ENCODE results near the gene RCCD1. TPM values are rescaled to one million over a fixed set of nuclear protein-coding genes. Genes with fewer than 3 reads are reported as not detected.
A peak's percentile ranks its signal among the peaks of the same experiment; 100 is the strongest.
"Not testable (repeated sequence)": the region's sequence is repeated elsewhere in the genome, so short reads cannot be mapped to it uniquely, and the experiment has no call there.

The RCCD1 gene
- total and polyA plus RNA-seq, 7 donors = 4.4 to 7.6 (median 6.0) TPM

DNA sequence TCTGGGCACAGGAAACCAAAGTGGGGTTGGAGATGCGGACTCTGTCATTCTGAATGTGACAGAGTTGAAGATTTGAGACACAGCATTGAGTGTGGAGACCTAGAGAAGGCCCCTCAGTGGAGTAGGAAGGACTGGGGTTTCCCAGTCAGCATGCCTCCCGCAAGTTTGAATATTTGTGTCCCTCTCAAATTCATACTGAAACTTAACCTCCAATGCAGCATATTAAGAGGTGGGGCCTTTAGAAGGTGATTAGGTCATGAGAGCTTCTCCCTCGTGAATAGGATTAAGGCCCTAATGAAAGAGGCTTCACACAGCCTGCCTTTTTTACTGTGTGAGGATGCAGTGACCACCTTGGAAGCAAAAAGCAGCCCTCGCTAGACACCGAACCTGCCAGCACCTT, 30.3 kb upstream of the RCCD1 start:
- Histone ChIP-seq H3K36me3 (ENCODE audit: insufficient read depth in 1 of 2, low read depth in 1 of 2) (peaks cover 0 to 39% of the 10 kb centered on the region in 2 donors), H3K4me1 (peaks cover 7% of the 10 kb centered on the region), H3K9me3 (no peaks in the 10 kb centered on the region), H3K27ac (no peak overlapping the region), H3K4me3 (no peak overlapping the region), H3K27me3 (ENCODE audit: insufficient read depth in 3 of 3, low read length in 2 of 3) (no peaks in the 10 kb centered on the region)
- 86 to 88% (median 86%) methylated on average over 5 of the region's 5 CpGs for WGBS, 3 donors
- intact Hi-C loops (cut with DNase I) = no loop called here
- ATAC-seq (no peak), DNase-seq (no peak)
- TF ChIP-seq, protein P1, sequence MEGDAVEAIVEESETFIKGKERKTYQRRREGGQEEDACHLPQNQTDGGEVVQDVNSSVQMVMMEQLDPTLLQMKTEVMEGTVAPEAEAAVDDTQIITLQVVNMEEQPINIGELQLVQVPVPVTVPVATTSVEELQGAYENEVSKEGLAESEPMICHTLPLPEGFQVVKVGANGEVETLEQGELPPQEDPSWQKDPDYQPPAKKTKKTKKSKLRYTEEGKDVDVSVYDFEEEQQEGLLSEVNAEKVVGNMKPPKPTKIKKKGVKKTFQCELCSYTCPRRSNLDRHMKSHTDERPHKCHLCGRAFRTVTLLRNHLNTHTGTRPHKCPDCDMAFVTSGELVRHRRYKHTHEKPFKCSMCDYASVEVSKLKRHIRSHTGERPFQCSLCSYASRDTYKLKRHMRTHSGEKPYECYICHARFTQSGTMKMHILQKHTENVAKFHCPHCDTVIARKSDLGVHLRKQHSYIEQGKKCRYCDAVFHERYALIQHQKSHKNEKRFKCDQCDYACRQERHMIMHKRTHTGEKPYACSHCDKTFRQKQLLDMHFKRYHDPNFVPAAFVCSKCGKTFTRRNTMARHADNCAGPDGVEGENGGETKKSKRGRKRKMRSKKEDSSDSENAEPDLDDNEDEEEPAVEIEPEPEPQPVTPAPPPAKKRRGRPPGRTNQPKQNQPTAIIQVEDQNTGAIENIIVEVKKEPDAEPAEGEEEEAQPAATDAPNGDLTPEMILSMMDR (IDR thresholded peaks at IDR 0.05) = no peak

DNA sequence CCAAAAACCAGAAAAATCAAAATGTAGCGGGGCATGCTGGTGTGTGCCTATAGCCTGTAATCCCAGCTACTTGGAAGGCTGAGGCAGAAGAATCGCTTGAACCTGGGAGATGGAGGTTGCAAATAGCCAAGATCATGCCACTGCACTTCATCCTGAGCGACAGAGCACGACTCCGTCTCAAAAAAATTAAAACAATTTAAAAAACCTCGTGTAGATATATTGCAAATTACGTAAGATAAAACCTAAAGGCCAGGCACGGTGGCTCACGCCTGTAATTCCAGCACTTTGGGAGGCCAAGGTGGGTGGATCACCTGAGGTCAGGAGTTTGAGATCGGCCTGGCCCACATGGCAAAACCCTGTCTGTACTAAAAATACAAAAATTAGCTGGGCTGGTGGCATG, 27.9 kb upstream of the RCCD1 start:
- H3K36me3 ChIP-seq (ENCODE audit: insufficient read depth in 1 of 2, low read depth in 1 of 2) = peaks cover 0 to 15% of the 10 kb centered on the region in 2 donors
- H3K27me3 ChIP-seq (ENCODE audit: insufficient read depth in 3 of 3, low read length in 2 of 3); H3K27ac ChIP-seq; ATAC-seq; H3K9me3 ChIP-seq; H3K4me3 ChIP-seq; intact Hi-C loops (cut with DNase I): not testable (repeated sequence)
- DNase-seq = peak in 1 of 2 donors; percentile 42
- 84 to 92% (median 89%) methylated on average over 10 of the region's 10 CpGs for WGBS, 3 donors
- H3K4me1 ChIP-seq = peaks cover 22% of the 10 kb centered on the region

DNA sequence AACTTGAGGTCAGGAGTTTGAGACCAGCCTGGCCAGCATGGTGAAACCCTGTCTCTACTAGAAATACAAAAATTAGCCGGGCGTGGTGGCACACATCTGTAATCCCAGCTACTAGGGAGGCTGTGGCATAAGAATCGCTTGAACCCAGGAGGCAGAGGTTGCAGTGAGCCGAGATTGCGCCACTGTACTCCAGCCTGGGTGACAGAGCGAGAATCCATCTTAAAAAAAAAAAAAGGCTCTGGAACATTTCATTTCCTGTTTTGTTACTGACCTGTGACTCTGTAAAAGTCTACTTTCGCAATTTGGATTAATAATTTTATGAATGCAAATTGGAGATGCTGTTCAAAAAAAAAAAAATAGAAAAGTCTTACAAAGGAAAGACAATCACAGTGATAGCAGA, 26.6 kb upstream of the RCCD1 start:
- H3K27ac ChIP-seq = not testable (repeated sequence)
- WGBS, 3 donors = 87 to 92% (median 92%) methylated on average over 7 of the region's 7 CpGs

DNA sequence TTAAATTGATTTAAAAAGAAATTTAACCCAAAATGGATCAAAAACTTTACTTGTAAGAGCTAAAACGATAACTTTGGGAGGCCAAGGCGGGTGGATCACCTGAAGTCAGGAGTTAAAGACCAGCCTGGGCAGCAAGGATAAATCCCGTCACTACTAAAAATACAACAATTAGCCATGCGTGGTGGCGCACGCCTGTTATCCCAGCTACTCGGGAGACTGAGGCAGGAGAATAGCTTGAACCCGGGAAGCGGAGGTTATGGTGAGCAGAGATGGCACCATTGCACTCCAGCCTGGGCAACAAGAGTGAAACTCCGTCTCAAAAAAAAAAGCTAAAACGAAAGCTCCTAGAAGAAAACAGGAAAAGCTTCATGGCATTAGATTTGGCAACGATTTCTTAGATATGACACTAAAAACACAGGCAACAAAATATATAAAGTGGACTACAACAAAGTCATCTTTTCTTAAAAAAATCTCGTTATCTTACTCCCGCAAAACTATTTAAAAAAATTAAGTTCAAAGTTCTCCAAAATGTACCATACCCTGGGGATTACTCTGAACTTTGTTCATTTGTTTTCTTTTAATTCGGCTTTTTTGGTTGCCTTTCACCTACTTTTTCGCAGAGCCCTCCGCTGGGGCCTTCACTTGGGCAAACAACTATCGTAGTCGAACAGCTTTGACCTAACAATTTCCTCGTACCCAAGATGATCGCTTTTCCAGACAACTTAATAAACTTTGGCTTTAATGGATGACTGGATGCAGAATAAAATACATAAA, 25.3 kb upstream of the RCCD1 start:
- WGBS, 3 donors = 43 to 51% (median 46%) methylated on average over 21 of the region's 21 CpGs
- H3K4me1 ChIP-seq = peaks cover 32% of the 10 kb centered on the region
- ATAC-seq = peak; percentile 1 to 10 (median 1)

More for the DNA sequence above, 26.6 kb upstream of the RCCD1 start:
- H3K4me3 ChIP-seq; H3K9me3 ChIP-seq; intact Hi-C loops (cut with DNase I); H3K27me3 ChIP-seq (ENCODE audit: insufficient read depth in 3 of 3, low read length in 2 of 3); ATAC-seq; H3K36me3 ChIP-seq (ENCODE audit: insufficient read depth in 1 of 2, low read depth in 1 of 2): not testable (repeated sequence)
- H3K4me1 ChIP-seq = peaks cover 25% of the 10 kb centered on the region
- peak in 1 of 2 donors; percentile 34 for DNase-seq

DNA sequence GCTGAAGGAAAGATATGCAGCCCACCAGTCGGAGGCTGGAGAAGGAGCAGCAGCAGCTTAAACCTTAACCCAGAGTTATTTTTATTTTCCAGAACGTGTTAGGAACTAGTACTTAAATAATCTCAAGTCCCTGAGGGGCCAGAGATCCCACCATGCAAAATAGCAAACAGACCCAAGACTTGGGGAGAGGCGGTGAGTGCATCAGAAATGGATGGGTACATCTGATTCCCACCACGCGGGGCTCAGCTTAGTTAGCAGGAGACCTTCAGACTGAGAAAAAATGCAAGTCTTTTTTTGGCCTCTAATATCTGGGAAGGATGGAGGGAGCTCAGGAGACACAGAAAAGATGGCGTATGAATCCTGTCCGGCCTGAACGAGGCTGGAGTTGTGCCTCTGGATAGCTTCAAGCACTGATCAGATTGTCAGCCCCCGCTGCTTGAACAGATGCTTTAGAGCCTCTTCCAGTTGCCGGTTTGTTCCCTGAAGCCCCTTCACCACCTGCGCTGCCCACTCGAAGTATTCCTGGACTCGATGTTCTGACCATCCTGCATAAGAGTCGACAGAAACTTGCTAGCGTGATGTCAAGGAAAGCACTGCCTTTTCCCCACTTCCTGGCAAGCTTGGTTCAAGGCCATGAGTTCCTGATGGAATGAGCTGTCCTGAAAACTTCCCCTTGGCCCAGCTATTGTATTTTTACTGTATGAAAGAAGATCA, 23.7 kb upstream of the RCCD1 start:
- peak overlapping the region; percentile 95 for H3K4me3 ChIP-seq
- TF ChIP-seq, protein P1 (IDR thresholded peaks at IDR 0.05) = no peak

More for the DNA sequence above, 25.3 kb upstream of the RCCD1 start:
- intact Hi-C loops (cut with DNase I) = no loop called here
- no peaks in the 10 kb centered on the region for H3K27me3 ChIP-seq (ENCODE audit: insufficient read depth in 3 of 3, low read length in 2 of 3)
- peak in 1 of 2 donors; percentile 24 for DNase-seq
- H3K4me3 ChIP-seq = peak overlapping the region; percentile 95
- no peaks in the 10 kb centered on the region for H3K9me3 ChIP-seq
- no peaks in the 10 kb centered on the region for H3K36me3 ChIP-seq (ENCODE audit: insufficient read depth in 1 of 2, low read depth in 1 of 2)
- peak overlapping the region; percentile 95 for H3K27ac ChIP-seq
- TF ChIP-seq, protein P1 (IDR thresholded peaks at IDR 0.05) = no peak

More for the DNA sequence above, 23.7 kb upstream of the RCCD1 start:
- H3K36me3 ChIP-seq (ENCODE audit: insufficient read depth in 1 of 2, low read depth in 1 of 2) = no peaks in the 10 kb centered on the region
- no peaks in the 10 kb centered on the region for H3K27me3 ChIP-seq (ENCODE audit: insufficient read depth in 3 of 3, low read length in 2 of 3)
- peak overlapping the region; percentile 95 for H3K27ac ChIP-seq
- DNase-seq (peak in 1 of 2 donors; percentile 28), ATAC-seq (no peak)
- WGBS, 3 donors = 62 to 65% (median 64%) methylated on average over 15 of the region's 15 CpGs
- H3K4me1 ChIP-seq = peaks cover 36% of the 10 kb centered on the region
- intact Hi-C loops (cut with DNase I) = no loop called here
- no peaks in the 10 kb centered on the region for H3K9me3 ChIP-seq
